GM18508 (cell line): ENCODE results near the gene ADAM15.

ENCODE experiments used
- ATAC-seq: cut with Tn5 transposase; IDR thresholded peaks from one replicate; pipeline ENCODE4 v1.9.1; 2021; ENCODE audit warnings: moderate number of reproducible peaks; ENCODE audit not compliant: insufficient read depth, unreplicated experiment

The ADAM15 gene

GRCh38 chr1:155011437-155012025 is 39.6 kb upstream of the ADAM15 start:
- ATAC-seq: no peak

- no peak for ATAC-seq
Measured at GRCh38 chr1:155012026-155012546, 39.0 kb upstream of the ADAM15 start.

- no peak for ATAC-seq
Measured at GRCh38 chr1:155012776-155013602, 38.1 kb upstream of the ADAM15 start.

- ATAC-seq: no peak
Measured at GRCh38 chr1:155013632-155014031, 37.5 kb upstream of the ADAM15 start.

- no peak for ATAC-seq
Measured at GRCh38 chr1:155014709-155015508, 36.2 kb upstream of the ADAM15 start.

GRCh38 chr1:155015527-155016230 is 35.4 kb upstream of the ADAM15 start:
- no peak for ATAC-seq

- no peak for ATAC-seq
Measured at GRCh38 chr1:155016231-155016831, 34.8 kb upstream of the ADAM15 start.

GRCh38 chr1:155017041-155017945 is 33.8 kb upstream of the ADAM15 start:
- no peak for ATAC-seq

- ATAC-seq: no peak
Measured at GRCh38 chr1:155017946-155018316, 33.2 kb upstream of the ADAM15 start.

GRCh38 chr1:155018617-155019348 is 32.3 kb upstream of the ADAM15 start:
- ATAC-seq: no peak

- no peak for ATAC-seq
Measured at GRCh38 chr1:155019377-155020245, 31.5 kb upstream of the ADAM15 start.

- no peak for ATAC-seq
Measured at GRCh38 chr1:155022136-155022926, 28.8 kb upstream of the ADAM15 start.

- no peak for ATAC-seq
Measured at GRCh38 chr1:155022927-155023236, 28.2 kb upstream of the ADAM15 start.

GRCh38 chr1:155023627-155024026 is 27.5 kb upstream of the ADAM15 start:
- ATAC-seq: no peak

GRCh38 chr1:155024315-155024714 is 26.8 kb upstream of the ADAM15 start:
- ATAC-seq: no peak

GRCh38 chr1:155026154-155026553 is 25.0 kb upstream of the ADAM15 start:
- no peak for ATAC-seq

- ATAC-seq: no peak
Measured at GRCh38 chr1:155026588-155026987, 24.5 kb upstream of the ADAM15 start.
